NCI-H2227 treated with DMSO at 0.1 percent for 48 hours (cell line): ENCODE data around the gene PRKCE.
A peak's percentile ranks its signal among the peaks of the same experiment; 100 is the strongest.

Experiments used
- DNase-seq: peaks from one replicate; lab custom pipeline; 2025; lab: John Stamatoyannopoulos, UW

The PRKCE gene

GRCh38 chr2:45651415-45652089 is at the start of gene PRKCE:
Gene PRKCE (plus strand): TSS chr2:45651675.
- DNase-seq = peak; percentile 24

- DNase-seq = no peak
Measured at GRCh38 chr2:45602624-45603023, 48.9 kb upstream of the PRKCE start.

- no peak for DNase-seq
Measured at GRCh38 chr2:45605116-45605515, 46.4 kb upstream of the PRKCE start.

DNA sequence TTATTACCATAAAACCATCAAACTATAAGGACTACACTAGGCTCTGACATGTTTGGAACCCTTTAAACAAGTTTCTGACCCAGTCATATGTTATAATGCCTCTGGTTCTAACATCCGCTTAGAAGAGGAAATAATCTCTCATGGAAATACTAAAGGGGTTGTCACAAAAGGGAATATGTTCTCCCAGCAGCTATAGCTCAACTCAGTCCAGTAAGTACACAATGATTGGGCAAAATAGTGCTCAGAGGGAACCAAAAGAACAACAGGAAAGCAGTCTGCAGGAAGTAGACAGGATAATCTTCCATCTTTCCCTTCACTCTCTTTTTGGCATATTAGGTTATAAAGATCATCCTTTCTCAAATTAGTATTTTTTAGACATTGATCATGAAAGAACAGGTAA is 44.7 kb upstream of the PRKCE start:
- no peak for DNase-seq

GRCh38 chr2:45607701-45608100 is 43.8 kb upstream of the PRKCE start:
- peak; percentile 24 for DNase-seq

DNA sequence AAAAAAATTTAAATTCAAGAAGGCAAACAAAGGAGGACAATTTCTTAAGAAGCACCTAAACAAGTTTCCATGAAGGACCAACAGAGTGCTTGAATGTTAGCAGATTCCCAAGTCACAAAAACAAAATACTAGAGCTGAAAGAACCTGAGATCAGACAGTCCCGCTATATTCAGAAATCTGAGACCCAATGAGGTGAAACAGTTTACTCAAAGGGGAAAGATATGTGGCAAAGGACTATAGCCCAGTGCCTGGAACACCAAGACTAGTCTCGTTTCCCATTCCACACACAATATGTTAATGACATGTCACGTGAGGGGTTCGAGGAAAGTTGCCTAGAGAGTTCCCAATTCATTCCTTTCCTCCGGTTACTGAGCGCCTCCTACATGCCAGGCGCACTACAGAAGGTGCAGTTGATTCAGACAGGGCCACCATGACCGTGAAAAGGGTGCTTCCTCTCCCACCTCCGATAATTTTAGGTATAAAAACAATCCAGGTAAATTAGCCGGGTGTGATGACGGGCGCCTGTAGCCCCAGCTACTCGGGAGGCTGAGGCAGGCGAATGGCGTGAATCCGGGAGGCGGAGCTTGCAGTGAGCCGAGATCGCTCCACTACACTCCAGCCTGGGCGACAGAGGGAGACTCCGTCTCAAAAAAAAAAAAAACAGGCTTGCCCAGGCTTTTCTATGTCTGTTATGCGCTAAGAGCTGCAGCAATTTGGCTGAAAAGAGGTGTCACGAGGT is 41.0 kb upstream of the PRKCE start:
- DNase-seq = peak; percentile 76

DNA sequence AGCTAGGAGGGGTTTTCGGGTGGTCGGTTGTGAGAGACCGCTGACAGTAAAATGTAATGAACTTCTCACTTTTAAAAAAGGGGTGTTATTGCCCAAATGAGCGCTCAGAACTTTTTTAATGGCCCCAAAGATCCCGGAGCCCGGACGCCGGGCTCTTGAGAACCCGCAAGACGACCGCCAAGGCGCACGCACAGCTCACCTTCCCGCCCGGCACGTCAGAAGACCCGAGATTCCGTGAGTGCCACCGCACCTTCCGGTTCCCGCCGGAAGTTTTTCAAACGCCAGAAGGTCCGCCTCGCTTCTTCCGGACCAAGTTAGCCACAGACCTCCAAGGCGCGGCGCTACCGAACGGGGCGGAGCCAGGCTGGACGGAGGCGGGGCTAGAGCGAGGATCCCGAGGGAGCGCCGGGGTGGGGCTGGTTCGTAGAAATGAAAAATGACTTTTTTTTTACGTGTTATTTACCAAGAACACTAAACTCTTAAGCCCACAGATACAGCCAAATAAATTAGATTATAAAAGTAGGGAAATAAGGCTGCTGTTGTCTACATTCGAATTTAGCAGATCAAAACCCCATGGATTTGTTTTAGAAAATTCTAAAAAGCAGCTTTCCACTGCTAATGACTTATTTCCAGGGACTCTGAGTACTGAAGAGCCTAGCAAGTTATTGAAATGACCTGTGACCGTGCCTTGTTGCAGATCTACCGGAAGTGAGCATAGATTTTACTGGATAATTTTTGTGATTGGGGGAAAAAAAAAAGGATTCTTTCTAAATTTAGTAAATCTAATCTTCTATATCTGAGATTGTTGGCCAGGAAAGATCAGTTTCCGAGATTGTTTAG is 40.2 kb upstream of the PRKCE start, which contains the start of gene SRBD1:
TSS of gene SRBD1 (minus strand) at position 248 of the 840 bp plus-strand sequence. CDS start 5,826 bp downstream, outside the sequence.
- DNase-seq = peak; percentile 94

DNA sequence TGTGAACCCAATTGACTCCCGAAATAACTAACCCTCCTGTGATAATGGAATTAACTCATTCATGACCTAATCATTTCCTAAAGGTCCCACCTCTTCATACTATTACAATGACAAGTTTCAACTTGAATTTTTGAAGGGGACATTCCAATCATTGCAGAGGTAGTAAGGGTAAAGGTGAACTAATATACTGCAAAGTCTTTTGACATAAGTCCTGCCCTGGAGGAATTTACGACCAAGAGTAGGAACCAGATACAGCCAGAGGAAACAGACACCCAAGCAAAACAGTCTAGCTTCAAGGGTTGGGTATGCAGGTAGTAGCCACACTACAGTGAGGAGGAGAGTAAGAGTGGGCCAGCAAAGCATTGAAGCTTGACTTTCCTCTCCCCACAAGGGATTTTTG is 39.2 kb upstream of the PRKCE start:
- DNase-seq = no peak

DNA sequence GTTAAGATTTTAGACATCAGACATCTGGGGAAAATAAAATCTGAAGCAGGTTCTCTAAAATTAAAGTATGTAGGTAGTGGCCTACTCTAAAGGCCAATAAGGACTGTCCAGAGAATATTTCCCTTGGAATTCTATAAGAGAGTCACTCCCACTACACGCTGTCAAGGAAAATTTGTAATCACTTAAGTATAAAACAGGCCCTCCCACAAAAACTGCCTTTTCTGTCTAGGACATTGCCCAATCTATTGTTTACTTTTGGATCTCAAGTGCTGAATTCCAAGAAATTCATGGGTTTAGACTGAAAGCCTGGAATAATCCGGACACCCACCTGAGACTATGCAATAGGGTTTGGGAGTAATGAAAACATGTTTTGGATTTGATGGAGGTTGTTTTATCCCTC is 38.7 kb upstream of the PRKCE start:
- no peak for DNase-seq

DNA sequence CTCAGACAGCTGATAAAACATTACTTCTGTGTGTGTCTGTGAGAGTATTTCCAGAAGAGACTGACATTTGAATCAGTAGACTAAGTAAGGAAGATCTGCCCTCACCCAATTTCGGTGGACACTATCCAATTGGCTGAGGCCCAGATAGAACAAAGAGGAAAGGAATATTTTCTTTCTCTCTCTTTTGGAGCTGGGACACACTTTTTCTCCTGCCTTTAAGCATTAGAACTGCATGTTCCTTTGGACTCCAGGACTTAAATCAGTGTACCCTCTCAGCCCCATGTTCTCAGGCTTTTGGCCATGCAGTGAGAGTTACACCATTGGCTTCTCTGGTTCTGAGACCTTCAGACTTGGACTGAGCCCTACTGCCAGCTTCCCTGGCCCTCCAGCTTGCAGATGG is 37.1 kb upstream of the PRKCE start:
- DNase-seq = no peak

DNA sequence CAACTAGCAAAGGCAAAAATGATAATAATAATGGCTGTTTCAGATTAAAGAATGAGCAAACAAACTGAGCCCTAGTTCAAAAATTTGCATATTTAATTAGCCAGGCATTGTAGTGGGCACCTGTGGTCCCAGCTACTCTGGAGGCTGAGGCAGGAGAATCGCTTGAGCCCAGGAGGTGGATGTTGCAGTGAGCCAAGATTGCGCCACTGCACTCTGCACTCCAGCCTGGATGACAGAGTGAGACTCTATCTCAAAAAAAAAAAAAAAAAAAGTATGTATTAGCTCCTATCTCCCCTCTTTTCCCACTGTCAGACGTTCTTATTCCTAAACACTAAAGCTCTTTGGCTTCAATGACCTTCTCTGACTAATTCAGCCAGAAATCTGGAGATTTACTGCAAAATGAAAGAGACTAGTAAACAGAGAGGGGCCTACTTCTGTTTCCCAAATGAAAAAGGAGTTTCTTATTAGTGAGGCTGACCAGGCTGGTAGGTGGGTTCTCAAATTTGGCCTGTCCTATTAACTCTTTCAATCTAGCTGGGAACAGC is 36.5 kb upstream of the PRKCE start:
- DNase-seq = no peak

GRCh38 chr2:45616658-45617411 is 34.6 kb upstream of the PRKCE start:
- no peak for DNase-seq

GRCh38 chr2:45617496-45617895 is 34.0 kb upstream of the PRKCE start:
- no peak for DNase-seq

- no peak for DNase-seq
Measured at GRCh38 chr2:45622336-45623075, 29.0 kb upstream of the PRKCE start.

DNA sequence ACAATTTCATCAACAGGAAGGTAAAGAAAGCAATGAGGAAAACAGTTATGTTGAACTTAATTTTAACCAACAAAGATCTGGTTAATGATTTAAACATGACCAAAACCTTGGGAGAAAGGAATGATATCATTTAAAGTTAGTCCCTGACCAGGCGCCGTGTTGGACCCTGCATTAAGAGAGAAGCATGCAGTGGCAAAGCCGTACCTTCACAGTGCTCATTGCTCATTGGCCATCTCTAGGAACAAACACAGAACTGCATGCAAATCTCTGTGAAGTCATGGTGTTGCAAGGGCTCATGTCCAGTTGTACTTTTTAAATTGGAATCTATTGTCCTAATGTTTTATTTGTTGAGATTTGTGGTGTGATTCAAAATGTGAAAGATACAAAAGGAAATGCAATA is 28.4 kb upstream of the PRKCE start:
- no peak for DNase-seq

GRCh38 chr2:45625824-45626223 is 25.7 kb upstream of the PRKCE start:
- DNase-seq = no peak

GRCh38 chr2:45626387-45627221 is 24.9 kb upstream of the PRKCE start:
- DNase-seq = no peak

DNA sequence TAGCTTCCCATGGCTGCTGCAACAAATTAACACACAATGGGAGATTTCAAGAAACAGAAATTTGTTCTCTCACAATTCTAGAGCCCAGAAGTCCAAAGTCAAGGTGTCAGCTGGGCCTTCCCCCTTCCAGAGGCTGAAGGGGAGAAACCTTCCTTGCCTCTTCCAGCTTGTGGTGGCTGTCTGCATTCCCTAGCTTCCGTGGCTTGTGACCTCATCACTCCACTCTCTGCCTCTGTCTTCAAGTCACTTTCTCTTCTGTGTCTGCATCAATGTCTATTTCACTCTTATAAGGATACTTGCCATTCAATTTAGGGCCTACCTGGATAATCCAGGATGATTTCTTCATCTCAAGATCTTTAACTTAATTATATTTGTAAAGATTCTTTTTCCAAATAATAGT is 23.6 kb upstream of the PRKCE start:
- DNase-seq = no peak

DNA sequence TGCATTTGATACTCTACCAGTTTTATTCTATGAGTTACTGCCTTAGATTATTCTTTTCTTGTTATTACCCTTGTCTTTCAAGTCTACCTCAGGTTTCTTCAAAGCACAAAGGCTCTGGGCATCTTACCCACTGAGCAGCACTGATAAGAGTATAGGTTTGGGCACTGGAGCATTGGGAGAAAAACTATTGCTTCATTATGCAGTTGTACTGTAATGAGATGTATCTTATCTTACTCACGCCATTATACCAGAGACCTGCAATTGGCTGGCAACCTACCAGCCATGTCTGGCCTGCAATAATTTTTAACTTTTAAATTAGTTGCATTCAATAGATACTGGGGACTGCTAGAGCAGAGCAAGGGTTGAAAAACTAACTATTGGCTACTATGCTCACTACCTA is 21.5 kb upstream of the PRKCE start:
- DNase-seq = no peak

- DNase-seq = no peak
Measured at GRCh38 chr2:45631319-45631718, 20.2 kb upstream of the PRKCE start.
